GM12878 (cell line): ENCODE measurements around the gene MDK. TPM values are rescaled to one million over a fixed set of nuclear protein-coding genes. Genes with fewer than 3 reads are reported as not detected.

Experiments
- ATAC-seq: fragments of 200-7000 bp; cut with Tn5 transposase; 3 replicates; pipeline ENCODE4 v1.9.1; 2020; ENCODE audit warnings: mild to moderate bottlenecking, moderate library complexity
- BruUV-seq: library from RNA; stranded (reverse); fragments of 400-500 nt; replicated peaks from 2 replicates; lab custom pipeline; 2021; lab: Mats Ljungman, UMichigan
- CTCF ChIA-PET: fragments of 300-600 bp; sonication (Branson Sonifier 250); formaldehyde crosslinking; extraction: SDS; loops from one replicate; lab custom pipeline; 2021; ENCODE audit warnings: inconsistent platforms; lab: Yijun Ruan, JAX
- POLR2A ChIA-PET: fragments of 350-600 bp; formaldehyde crosslinking; extraction: SDS; loops from one replicate; lab custom pipeline; 2021; ENCODE audit warnings: inconsistent platforms; lab: Charles Lee
- RAD21 ChIA-PET: fragments of 300-600 bp; sonication (Branson Sonifier 250); formaldehyde crosslinking; loops from one replicate; lab custom pipeline; 2023; ENCODE audit warnings: antibody characterized with exemption; ENCODE audit not compliant: unreplicated experiment; lab: Charles Lee
- SMC1A ChIA-PET: fragments of 300-600 bp; sonication (Branson Sonifier 250); formaldehyde crosslinking; loops from one replicate; lab custom pipeline; 2023; ENCODE audit not compliant: unreplicated experiment, uncharacterized antibody; lab: Charles Lee
- DNase-seq: peaks from one replicate; pipeline ENCODE4 v3.0.0-alpha.2; 2011; ENCODE audit warnings: low read depth, low spot score
- FAIRE-seq: peaks from 3 replicates; lab custom pipeline; 2011; peaks lifted over from hg19 to GRCh38; lab: Jason Lieb, UNC
- H2AFZ ChIP-seq: 2 replicates; pipeline ENCODE4 v1.6.0; 2011; ENCODE audit warnings: low read depth, low read length, control low read depth; ENCODE audit not compliant: control insufficient read depth
- H3K27ac ChIP-seq: 2 replicates; pipeline ENCODE4 v1.5.1; 2011; ENCODE audit warnings: control low read depth; ENCODE audit not compliant: control insufficient read depth, insufficient read depth
- H3K27me3 ChIP-seq, 2 experiments: replicated peaks in 1 of 2; 2 replicates each; pipeline versions ENCODE4 v1.6.0 to v1.6.1; 2011; ENCODE audit warnings: low read length in 1 of 2; ENCODE audit not compliant: control insufficient read depth in 2 of 2, insufficient read depth in 2 of 2
- H3K36me3 ChIP-seq, 2 experiments: 2 replicates each; pipeline ENCODE4 v1.5.1; 2011; ENCODE audit warnings: low read length in 1 of 2; ENCODE audit not compliant: control insufficient read depth in 2 of 2, insufficient read depth in 2 of 2
- H3K4me1 ChIP-seq: 2 replicates; pipeline ENCODE4 v1.6.1; 2011; ENCODE audit warnings: mild to moderate bottlenecking, low read length, moderate library complexity, mixed read lengths; ENCODE audit not compliant: control insufficient read depth, insufficient read depth
- H3K4me2 ChIP-seq: 2 replicates; pipeline ENCODE4 v1.6.0; 2011; ENCODE audit warnings: control low read depth; ENCODE audit not compliant: control insufficient read depth, insufficient read depth
- H3K4me3 ChIP-seq: fragments of 200-600 bp; sonication (generic); 2 replicates; pipeline ENCODE4 v1.5.1; 2016
- H3K79me2 ChIP-seq: 2 replicates; pipeline ENCODE4 v1.6.0; 2011; ENCODE audit warnings: low read length; ENCODE audit not compliant: control insufficient read depth, insufficient read depth
- H3K9ac ChIP-seq: 2 replicates; pipeline ENCODE4 v1.8.0; 2011; ENCODE audit warnings: low read length, control low read depth, mixed read lengths; ENCODE audit not compliant: control insufficient read depth, insufficient read depth
- H3K9me3 ChIP-seq: replicated peaks from 3 replicates; pipeline ENCODE4 v1.5.1; 2011; ENCODE audit warnings: mild to moderate bottlenecking, low read length; ENCODE audit not compliant: control insufficient read depth, insufficient read depth
- H4K20me1 ChIP-seq: 2 replicates; pipeline ENCODE4 v1.6.0; 2011; ENCODE audit not compliant: control insufficient read depth, insufficient read depth
- ZBTB33 ChIP-seq: fragments of 450-650 bp; IDR thresholded peaks from 2 replicates; pipeline ENCODE4 v1.6.1; 2017; ENCODE audit warnings: mild to moderate bottlenecking
- ZBTB40 ChIP-seq: fragments of 450-650 bp; IDR thresholded peaks from 2 replicates; pipeline ENCODE4 v1.6.1; 2016; ENCODE audit warnings: mild to moderate bottlenecking, moderate library complexity, borderline replicate concordance
- WGBS: methylation state at CpG from one replicate; pipeline ENCODE4 v1.1.6; 2016; ENCODE audit warnings: low lambda C conversion rate; ENCODE audit not compliant: insufficient replicate concordance, insufficient coverage; ENCODE audit errors: missing lambda C conversion rate; 5-methylcytosine and 5-hydroxymethylcytosine counted together
- in situ Hi-C: fragments of 300-500 bp; cut with MboI; formaldehyde crosslinking; loops from 9 replicates; pipeline ENCODE4 v1.14.3; 2018; ENCODE audit warnings: mixed read lengths
- intact Hi-C: fragments of 100-400 bp; cut with micrococcal nuclease; formaldehyde crosslinking; loops from one replicate; pipeline ENCODE4 v1.14.2; 2022; ENCODE audit not compliant: unreplicated experiment
- polyA plus RNA-seq, 11 experiments: library from polyadenylated mRNA; depleted of rRNA in 4 of 11; unstranded in 6 of 11; stranded (reverse) in 5 of 11; fragments of >200 nt; fragmentation: Nextera tagmentation in 4 of 11; fragmentation: Illumina TruSeq in 1 of 11; extraction: Ambion mirVana in 4 of 11; extraction: Trizol in 1 of 11; gene quantifications; 1 replicate in 1 of 11; 2 replicates in 10 of 11; pipeline versions ENCODE4 v1.2.1 to v1.2.3, GENCODE V29; 2011 to 2016; ENCODE audit warnings: inconsistent platforms in 2 of 11, missing spikeins in 2 of 11, low read depth in 1 of 11
- total RNA-seq, 4 experiments: library from RNA; depleted of rRNA in 3 of 4; stranded (reverse); fragments of >200 nt in 3 of 4; fragmentation: Illumina TruSeq in 1 of 4; extraction: Trizol in 1 of 4; gene quantifications; 2 replicates each; pipeline versions ENCODE4 v1.2.1 to v1.2.3, GENCODE V29; 2013 to 2021
- TF ChIP-seq, protein P1 (sequence below): fragments of 450-650 bp; formaldehyde crosslinking; IDR thresholded peaks from 2 replicates; pipeline ENCODE4 v1.4.0; 2020; ENCODE audit warnings: mild to moderate bottlenecking, moderate library complexity

Gene MDK
- total and polyA plus RNA-seq, 10 of the 15 experiments (the other 5 are each of a cell fraction or from before 2014, with no cell fraction given), result 0.77 to 17.8 (median 9.9) TPM

- Histone ChIP-seq H3K4me3 (no peak overlapping the region), H3K9ac (no peak overlapping the region), H3K36me3 (peaks cover 3 to 7% of the 10 kb centered on the region in 2 experiments; a peak in 3 of 4 replicates), H3K27me3 (no peaks in the 10 kb centered on the region), H3K79me2 (no peaks in the 10 kb centered on the region), H3K4me1 (no peaks in the 10 kb centered on the region), H3K27ac (no peak overlapping the region), H3K9me3 (no peaks in the 10 kb centered on the region), H2AFZ (no peak overlapping the region), H4K20me1 (no peaks in the 10 kb centered on the region), H3K4me2 (no peak overlapping the region)
- intact Hi-C loops, result no loop called here
- ATAC-seq (no peak), FAIRE-seq (no peak), DNase-seq (no peak)
- ChIA-PET RAD21 (no interaction called here), CTCF (interaction anchor here (0.6 kb wide), 1 partner anchor 95 kb away, joined by 7 read pairs; no protein-coding TSS in a partner anchor), POLR2A (no interaction called here), SMC1A (no interaction called here)
- 90% methylated on average over 9 of the region's 9 CpGs for WGBS
- no peak for TF ChIP-seq ZBTB40
- BruUV-seq, result no TSS peak
- in situ Hi-C loops, result no loop called here
Measured at GRCh38 chr11:46427364-46427763, 45.9 kb downstream of the MDK start.

DNA sequence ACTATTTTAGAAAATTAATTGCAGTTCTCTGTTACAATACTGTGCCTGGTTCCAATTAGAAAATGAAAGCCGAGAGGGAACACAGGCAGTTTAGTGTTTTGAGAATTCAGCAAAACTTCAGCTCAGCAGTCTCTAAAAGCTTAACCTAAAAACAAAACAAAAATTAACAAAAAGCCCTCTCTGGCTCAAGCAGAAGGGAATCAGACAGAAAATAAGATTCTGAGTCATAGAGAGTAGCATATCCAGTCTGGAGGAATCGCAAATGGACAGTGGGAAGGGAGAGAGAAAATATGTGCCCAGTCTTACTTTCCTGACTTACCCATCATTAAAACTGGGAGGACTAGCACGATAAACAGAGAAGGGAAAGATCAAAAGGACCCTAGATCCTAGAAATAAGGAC lies 48.2 kb downstream of the MDK start:
- in situ Hi-C loops (no loop called here), intact Hi-C loops (no loop called here)
- no peak overlapping the region for H2AFZ ChIP-seq
- no peak for FAIRE-seq
- no peak overlapping the region for H3K4me3 ChIP-seq
- ChIA-PET POLR2A (interaction anchor here (0.6 kb wide), 1 partner anchor 48 kb away, joined by 6 read pairs; no protein-coding TSS in a partner anchor), SMC1A (interaction anchor here (0.8 to 1.0 kb wide), 2 partner anchors 48 to 49 kb away, joined by 3 to 4 read pairs; no protein-coding TSS in a partner anchor), RAD21 (interaction anchor here (0.5 kb wide), 1 partner anchor 96 kb away, joined by 3 read pairs; no protein-coding TSS in a partner anchor), CTCF (interaction anchor here (1.0 to 1.4 kb wide), 2 partner anchors 16 to 99 kb away, joined by 3 to 6 read pairs; no protein-coding TSS in a partner anchor)
- no peaks in the 10 kb centered on the region for H4K20me1 ChIP-seq
- H3K4me1 ChIP-seq, result no peaks in the 10 kb centered on the region
- no peak for DNase-seq
- no peak overlapping the region for H3K9ac ChIP-seq
- BruUV-seq, result no TSS peak
- no peaks in the 10 kb centered on the region for H3K9me3 ChIP-seq
- 90% methylated on average over 3 of the region's 3 CpGs for WGBS
- H3K27me3 ChIP-seq, result no peaks in the 10 kb centered on the region
- H3K79me2 ChIP-seq, result no peaks in the 10 kb centered on the region
- no peak for ATAC-seq
- no peak overlapping the region for H3K27ac ChIP-seq
- peaks cover 16 to 17% of the 10 kb centered on the region in 2 experiments; a peak in 3 of 4 replicates for H3K36me3 ChIP-seq
- no peak overlapping the region for H3K4me2 ChIP-seq
- TF ChIP-seq ZBTB33, result no peak
- TF ChIP-seq, protein P1, sequence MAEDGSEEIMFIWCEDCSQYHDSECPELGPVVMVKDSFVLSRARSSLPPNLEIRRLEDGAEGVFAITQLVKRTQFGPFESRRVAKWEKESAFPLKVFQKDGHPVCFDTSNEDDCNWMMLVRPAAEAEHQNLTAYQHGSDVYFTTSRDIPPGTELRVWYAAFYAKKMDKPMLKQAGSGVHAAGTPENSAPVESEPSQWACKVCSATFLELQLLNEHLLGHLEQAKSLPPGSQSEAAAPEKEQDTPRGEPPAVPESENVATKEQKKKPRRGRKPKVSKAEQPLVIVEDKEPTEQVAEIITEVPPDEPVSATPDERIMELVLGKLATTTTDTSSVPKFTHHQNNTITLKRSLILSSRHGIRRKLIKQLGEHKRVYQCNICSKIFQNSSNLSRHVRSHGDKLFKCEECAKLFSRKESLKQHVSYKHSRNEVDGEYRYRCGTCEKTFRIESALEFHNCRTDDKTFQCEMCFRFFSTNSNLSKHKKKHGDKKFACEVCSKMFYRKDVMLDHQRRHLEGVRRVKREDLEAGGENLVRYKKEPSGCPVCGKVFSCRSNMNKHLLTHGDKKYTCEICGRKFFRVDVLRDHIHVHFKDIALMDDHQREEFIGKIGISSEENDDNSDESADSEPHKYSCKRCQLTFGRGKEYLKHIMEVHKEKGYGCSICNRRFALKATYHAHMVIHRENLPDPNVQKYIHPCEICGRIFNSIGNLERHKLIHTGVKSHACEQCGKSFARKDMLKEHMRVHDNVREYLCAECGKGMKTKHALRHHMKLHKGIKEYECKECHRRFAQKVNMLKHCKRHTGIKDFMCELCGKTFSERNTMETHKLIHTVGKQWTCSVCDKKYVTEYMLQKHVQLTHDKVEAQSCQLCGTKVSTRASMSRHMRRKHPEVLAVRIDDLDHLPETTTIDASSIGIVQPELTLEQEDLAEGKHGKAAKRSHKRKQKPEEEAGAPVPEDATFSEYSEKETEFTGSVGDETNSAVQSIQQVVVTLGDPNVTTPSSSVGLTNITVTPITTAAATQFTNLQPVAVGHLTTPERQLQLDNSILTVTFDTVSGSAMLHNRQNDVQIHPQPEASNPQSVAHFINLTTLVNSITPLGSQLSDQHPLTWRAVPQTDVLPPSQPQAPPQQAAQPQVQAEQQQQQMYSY (CRISPR knock-in tag), result no peak
